Measurements from ENCODE around the gene SMARCE1.

The SMARCE1 gene

GRCh38 chr17:40616592-40616991 is 31.0 kb downstream of the SMARCE1 start:
- H3K36me3 ChIP-seq (ENCODE audit: control insufficient read depth, insufficient read depth, low read length), result no peaks in the 10 kb centered on the region
- H3K4me1 ChIP-seq (ENCODE audit: control insufficient read depth, insufficient read depth, low read length), result peaks cover 3% of the 10 kb centered on the region
- no peaks in the 10 kb centered on the region for H3K27me3 ChIP-seq (ENCODE audit: control insufficient read depth, insufficient read depth, low read length)
- no peak overlapping the region for H3K4me3 ChIP-seq (ENCODE audit: low read depth, low read length)
- H3K9ac ChIP-seq (ENCODE audit: low read depth, low read length), result no peak overlapping the region
- no peaks in the 10 kb centered on the region for H3K9me3 ChIP-seq (ENCODE audit: control insufficient read depth, insufficient read depth, low read length)

GRCh38 chr17:40615841-40616476 is 31.7 kb downstream of the SMARCE1 start:
- Histone ChIP-seq H3K4me1 (ENCODE audit: control insufficient read depth, insufficient read depth, low read length) (peaks cover 3% of the 10 kb centered on the region), H3K9me3 (ENCODE audit: control insufficient read depth, insufficient read depth, low read length) (no peaks in the 10 kb centered on the region), H3K4me3 (ENCODE audit: low read depth, low read length) (no peak overlapping the region), H3K9ac (ENCODE audit: low read depth, low read length) (no peak overlapping the region), H3K27me3 (ENCODE audit: control insufficient read depth, insufficient read depth, low read length) (no peaks in the 10 kb centered on the region), H3K36me3 (ENCODE audit: control insufficient read depth, insufficient read depth, low read length) (no peaks in the 10 kb centered on the region)

GRCh38 chr17:40615068-40615840 is 32.4 kb downstream of the SMARCE1 start:
- no peaks in the 10 kb centered on the region for H3K36me3 ChIP-seq (ENCODE audit: control insufficient read depth, insufficient read depth, low read length)
- no peak overlapping the region for H3K9ac ChIP-seq (ENCODE audit: low read depth, low read length)
- no peaks in the 10 kb centered on the region for H3K27me3 ChIP-seq (ENCODE audit: control insufficient read depth, insufficient read depth, low read length)
- no peaks in the 10 kb centered on the region for H3K9me3 ChIP-seq (ENCODE audit: control insufficient read depth, insufficient read depth, low read length)
- no peak overlapping the region for H3K4me3 ChIP-seq (ENCODE audit: low read depth, low read length)
- H3K4me1 ChIP-seq (ENCODE audit: control insufficient read depth, insufficient read depth, low read length), result peaks cover 3% of the 10 kb centered on the region

- Histone ChIP-seq H3K9ac (ENCODE audit: low read depth, low read length) (no peak overlapping the region), H3K27me3 (ENCODE audit: control insufficient read depth, insufficient read depth, low read length) (no peaks in the 10 kb centered on the region), H3K36me3 (ENCODE audit: control insufficient read depth, insufficient read depth, low read length) (no peaks in the 10 kb centered on the region), H3K4me3 (ENCODE audit: low read depth, low read length) (no peak overlapping the region), H3K4me1 (ENCODE audit: control insufficient read depth, insufficient read depth, low read length) (peaks cover 3% of the 10 kb centered on the region), H3K9me3 (ENCODE audit: control insufficient read depth, insufficient read depth, low read length) (no peaks in the 10 kb centered on the region)
Measured at GRCh38 chr17:40614431-40615067, 33.1 kb downstream of the SMARCE1 start.

GRCh38 chr17:40613467-40614154 is 34.0 kb downstream of the SMARCE1 start:
- no peak overlapping the region for H3K9ac ChIP-seq (ENCODE audit: low read depth, low read length)
- no peaks in the 10 kb centered on the region for H3K36me3 ChIP-seq (ENCODE audit: control insufficient read depth, insufficient read depth, low read length)
- no peaks in the 10 kb centered on the region for H3K9me3 ChIP-seq (ENCODE audit: control insufficient read depth, insufficient read depth, low read length)
- H3K27me3 ChIP-seq (ENCODE audit: control insufficient read depth, insufficient read depth, low read length), result no peaks in the 10 kb centered on the region
- no peak overlapping the region for H3K4me3 ChIP-seq (ENCODE audit: low read depth, low read length)
- peaks cover 3% of the 10 kb centered on the region for H3K4me1 ChIP-seq (ENCODE audit: control insufficient read depth, insufficient read depth, low read length)

- peaks cover 3% of the 10 kb centered on the region for H3K4me1 ChIP-seq (ENCODE audit: control insufficient read depth, insufficient read depth, low read length)
- no peak overlapping the region for H3K4me3 ChIP-seq (ENCODE audit: low read depth, low read length)
- H3K27me3 ChIP-seq (ENCODE audit: control insufficient read depth, insufficient read depth, low read length), result no peaks in the 10 kb centered on the region
- no peak overlapping the region for H3K9ac ChIP-seq (ENCODE audit: low read depth, low read length)
- H3K36me3 ChIP-seq (ENCODE audit: control insufficient read depth, insufficient read depth, low read length), result no peaks in the 10 kb centered on the region
- no peaks in the 10 kb centered on the region for H3K9me3 ChIP-seq (ENCODE audit: control insufficient read depth, insufficient read depth, low read length)
Measured at GRCh38 chr17:40612599-40613244, 34.9 kb downstream of the SMARCE1 start.

- Histone ChIP-seq H3K4me3 (ENCODE audit: low read depth, low read length) (no peak overlapping the region), H3K27me3 (ENCODE audit: control insufficient read depth, insufficient read depth, low read length) (no peaks in the 10 kb centered on the region), H3K9me3 (ENCODE audit: control insufficient read depth, insufficient read depth, low read length) (no peaks in the 10 kb centered on the region), H3K9ac (ENCODE audit: low read depth, low read length) (no peak overlapping the region), H3K36me3 (ENCODE audit: control insufficient read depth, insufficient read depth, low read length) (no peaks in the 10 kb centered on the region), H3K4me1 (ENCODE audit: control insufficient read depth, insufficient read depth, low read length) (peaks cover 3% of the 10 kb centered on the region)
Measured at GRCh38 chr17:40611840-40612474, 35.7 kb downstream of the SMARCE1 start.

GRCh38 chr17:40610359-40610758 is 37.3 kb downstream of the SMARCE1 start:
- H3K36me3 ChIP-seq (ENCODE audit: control insufficient read depth, insufficient read depth, low read length), result no peaks in the 10 kb centered on the region
- H3K9ac ChIP-seq (ENCODE audit: low read depth, low read length), result no peak overlapping the region
- no peak overlapping the region for H3K4me3 ChIP-seq (ENCODE audit: low read depth, low read length)
- H3K4me1 ChIP-seq (ENCODE audit: control insufficient read depth, insufficient read depth, low read length), result peaks cover 3% of the 10 kb centered on the region
- no peaks in the 10 kb centered on the region for H3K27me3 ChIP-seq (ENCODE audit: control insufficient read depth, insufficient read depth, low read length)
- H3K9me3 ChIP-seq (ENCODE audit: control insufficient read depth, insufficient read depth, low read length), result no peaks in the 10 kb centered on the region

GRCh38 chr17:40608061-40608581 is 39.5 kb downstream of the SMARCE1 start:
- Histone ChIP-seq H3K27me3 (ENCODE audit: control insufficient read depth, insufficient read depth, low read length) (no peaks in the 10 kb centered on the region), H3K4me3 (ENCODE audit: low read depth, low read length) (no peak overlapping the region), H3K9me3 (ENCODE audit: control insufficient read depth, insufficient read depth, low read length) (no peaks in the 10 kb centered on the region), H3K4me1 (ENCODE audit: control insufficient read depth, insufficient read depth, low read length) (no peaks in the 10 kb centered on the region), H3K9ac (ENCODE audit: low read depth, low read length) (no peak overlapping the region), H3K36me3 (ENCODE audit: control insufficient read depth, insufficient read depth, low read length) (no peaks in the 10 kb centered on the region)

- H3K36me3 ChIP-seq (ENCODE audit: control insufficient read depth, insufficient read depth, low read length), result no peaks in the 10 kb centered on the region
- H3K4me1 ChIP-seq (ENCODE audit: control insufficient read depth, insufficient read depth, low read length), result no peaks in the 10 kb centered on the region
- no peak overlapping the region for H3K4me3 ChIP-seq (ENCODE audit: low read depth, low read length)
- H3K27me3 ChIP-seq (ENCODE audit: control insufficient read depth, insufficient read depth, low read length), result no peaks in the 10 kb centered on the region
- H3K9ac ChIP-seq (ENCODE audit: low read depth, low read length), result no peak overlapping the region
- no peaks in the 10 kb centered on the region for H3K9me3 ChIP-seq (ENCODE audit: control insufficient read depth, insufficient read depth, low read length)
Measured at GRCh38 chr17:40607641-40608040, 40.0 kb downstream of the SMARCE1 start.
